ENCODE data around the gene PERM1. TPM values are rescaled to one million over a fixed set of nuclear protein-coding genes. Genes with fewer than 3 reads are reported as not detected.
"Not testable (repeated sequence)": the region's sequence is repeated elsewhere in the genome, so short reads cannot be mapped to it uniquely, and the experiment has no call there.

Gene PERM1, protein sequence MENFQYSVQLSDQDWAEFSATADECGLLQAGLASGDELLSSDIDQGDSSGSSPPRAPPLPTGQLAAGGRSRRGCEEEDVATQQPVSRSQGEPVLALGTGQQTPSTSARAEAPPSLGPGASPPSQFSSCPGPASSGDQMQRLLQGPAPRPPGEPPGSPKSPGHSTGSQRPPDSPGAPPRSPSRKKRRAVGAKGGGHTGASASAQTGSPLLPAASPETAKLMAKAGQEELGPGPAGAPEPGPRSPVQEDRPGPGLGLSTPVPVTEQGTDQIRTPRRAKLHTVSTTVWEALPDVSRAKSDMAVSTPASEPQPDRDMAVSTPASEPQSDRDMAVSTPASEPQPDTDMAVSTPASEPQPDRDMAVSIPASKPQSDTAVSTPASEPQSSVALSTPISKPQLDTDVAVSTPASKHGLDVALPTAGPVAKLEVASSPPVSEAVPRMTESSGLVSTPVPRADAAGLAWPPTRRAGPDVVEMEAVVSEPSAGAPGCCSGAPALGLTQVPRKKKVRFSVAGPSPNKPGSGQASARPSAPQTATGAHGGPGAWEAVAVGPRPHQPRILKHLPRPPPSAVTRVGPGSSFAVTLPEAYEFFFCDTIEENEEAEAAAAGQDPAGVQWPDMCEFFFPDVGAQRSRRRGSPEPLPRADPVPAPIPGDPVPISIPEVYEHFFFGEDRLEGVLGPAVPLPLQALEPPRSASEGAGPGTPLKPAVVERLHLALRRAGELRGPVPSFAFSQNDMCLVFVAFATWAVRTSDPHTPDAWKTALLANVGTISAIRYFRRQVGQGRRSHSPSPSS
- total RNA-seq (2022) (not detected in 2 replicates), Bru-seq, nascent RNA (percentile 9 among the genes with signal in this experiment), BruChase-seq, experiment 1, labeled RNA remaining after a 6-hour chase (percentile 17 among the genes with signal in this experiment), BruChase-seq, experiment 2, labeled RNA remaining after a 2-hour chase (percentile 16 among the genes with signal in this experiment)
- long read RNA-seq, result 0 reads

DNA sequence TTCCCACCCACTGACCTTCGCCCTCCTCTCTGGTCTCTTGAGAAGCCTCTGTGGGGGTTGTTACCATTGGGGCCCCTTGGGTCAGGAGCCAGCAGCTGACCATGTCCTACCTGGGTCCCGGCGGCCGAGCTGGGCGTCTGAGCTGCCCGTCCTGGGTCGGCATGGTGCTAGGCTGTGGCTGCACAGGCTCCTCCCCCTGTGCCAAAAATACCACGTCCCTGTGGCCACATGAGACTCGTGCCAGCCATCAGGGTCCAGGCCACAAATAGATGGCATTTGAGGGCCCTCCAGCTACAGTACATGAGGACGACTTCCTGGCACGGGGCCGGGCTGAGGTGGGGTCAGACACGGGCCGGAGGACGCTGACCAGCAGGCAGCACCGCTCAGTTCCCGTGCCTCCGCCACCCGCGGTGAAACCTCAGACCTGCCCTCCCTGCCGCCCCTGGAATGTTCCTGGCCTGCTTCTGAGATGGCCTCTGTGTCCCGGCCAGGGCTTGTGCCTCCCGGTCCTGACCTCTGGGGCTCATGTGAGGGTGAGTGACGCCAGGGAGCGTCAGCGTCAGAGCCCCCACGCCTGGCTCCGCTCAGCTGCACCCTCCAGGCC lies at the start of gene PERM1:
PERM1 (minus strand) TSS at position 139 of the 604 bp plus-strand sequence. CDS start 1,064 bp downstream, outside the sequence.
- TF ChIP-seq, protein P1, sequence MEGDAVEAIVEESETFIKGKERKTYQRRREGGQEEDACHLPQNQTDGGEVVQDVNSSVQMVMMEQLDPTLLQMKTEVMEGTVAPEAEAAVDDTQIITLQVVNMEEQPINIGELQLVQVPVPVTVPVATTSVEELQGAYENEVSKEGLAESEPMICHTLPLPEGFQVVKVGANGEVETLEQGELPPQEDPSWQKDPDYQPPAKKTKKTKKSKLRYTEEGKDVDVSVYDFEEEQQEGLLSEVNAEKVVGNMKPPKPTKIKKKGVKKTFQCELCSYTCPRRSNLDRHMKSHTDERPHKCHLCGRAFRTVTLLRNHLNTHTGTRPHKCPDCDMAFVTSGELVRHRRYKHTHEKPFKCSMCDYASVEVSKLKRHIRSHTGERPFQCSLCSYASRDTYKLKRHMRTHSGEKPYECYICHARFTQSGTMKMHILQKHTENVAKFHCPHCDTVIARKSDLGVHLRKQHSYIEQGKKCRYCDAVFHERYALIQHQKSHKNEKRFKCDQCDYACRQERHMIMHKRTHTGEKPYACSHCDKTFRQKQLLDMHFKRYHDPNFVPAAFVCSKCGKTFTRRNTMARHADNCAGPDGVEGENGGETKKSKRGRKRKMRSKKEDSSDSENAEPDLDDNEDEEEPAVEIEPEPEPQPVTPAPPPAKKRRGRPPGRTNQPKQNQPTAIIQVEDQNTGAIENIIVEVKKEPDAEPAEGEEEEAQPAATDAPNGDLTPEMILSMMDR (IDR thresholded peaks at IDR 0.05; ENCODE audit: unreplicated experiment), result no peak
- no peak within 1 kb of the TSS for H3K27ac Mint-ChIP-seq (ENCODE audit: unreplicated experiment)
- CTCF ChIA-PET, result interaction anchor here (2.9 kb wide), 1 partner anchor 82 kb away, joined by 9 read pairs; no protein-coding TSS in a partner anchor
- no peak for DNase-seq
- H3K4me1 Mint-ChIP-seq (ENCODE audit: low read depth, unreplicated experiment), result peaks cover 7% of the 10 kb centered on the region
- H3K9me3 Mint-ChIP-seq (ENCODE audit: low read depth, unreplicated experiment), result no peaks in the 10 kb centered on the region
- H3K27me3 Mint-ChIP-seq (ENCODE audit: unreplicated experiment), result peaks cover 47% of the 10 kb centered on the region
- H3K4me3 Mint-ChIP-seq (ENCODE audit: low read depth, unreplicated experiment), result no peak within 1 kb of the TSS
- H3K36me3 Mint-ChIP-seq (ENCODE audit: insufficient read depth, unreplicated experiment), result peaks cover 7% of the 10 kb centered on the region
- no TSS peak for BruUV-seq (replicated peaks)
- intact Hi-C loops (cut with micrococcal nuclease; ENCODE audit: unreplicated experiment), result no loop called here

- intact Hi-C loops (cut with micrococcal nuclease; ENCODE audit: unreplicated experiment); H3K4me1 Mint-ChIP-seq (ENCODE audit: low read depth, unreplicated experiment); CTCF ChIA-PET; H3K4me3 Mint-ChIP-seq (ENCODE audit: low read depth, unreplicated experiment); H3K27ac Mint-ChIP-seq (ENCODE audit: unreplicated experiment); H3K9me3 Mint-ChIP-seq (ENCODE audit: low read depth, unreplicated experiment); DNase-seq; H3K27me3 Mint-ChIP-seq (ENCODE audit: unreplicated experiment); BruUV-seq (replicated peaks): not testable (repeated sequence)
- peaks cover 23% of the 10 kb centered on the region for H3K36me3 Mint-ChIP-seq (ENCODE audit: insufficient read depth, unreplicated experiment)
Measured at GRCh38 chr1:1030867-1031658, 49.2 kb upstream of the PERM1 start.

DNA sequence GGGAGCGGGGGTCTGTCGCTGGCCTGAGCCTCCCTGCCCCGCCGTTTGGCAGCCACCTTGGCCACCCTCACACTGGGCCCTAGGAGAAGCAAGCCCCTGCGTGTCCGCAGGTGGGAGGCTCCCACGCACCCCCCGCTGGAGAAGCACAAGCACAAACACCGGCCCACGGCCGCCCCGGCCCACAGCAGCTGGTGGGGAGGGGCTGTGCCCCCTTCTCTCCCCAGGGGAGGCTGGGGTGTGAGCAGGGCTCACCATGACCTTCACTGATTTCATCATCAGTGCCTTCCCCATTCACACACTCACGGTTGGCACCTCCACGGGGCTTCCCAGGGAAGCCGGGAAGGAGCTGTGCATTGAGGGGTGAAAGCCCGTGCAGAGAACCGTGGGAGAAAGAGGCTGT lies 45.9 kb upstream of the PERM1 start:
- TF ChIP-seq, protein P1 (IDR thresholded peaks at IDR 0.05; ENCODE audit: unreplicated experiment), result no peak
- Mint-ChIP-seq H3K27me3 (ENCODE audit: unreplicated experiment) (no peaks in the 10 kb centered on the region), H3K27ac (ENCODE audit: unreplicated experiment) (no peak overlapping the region), H3K4me1 (ENCODE audit: low read depth, unreplicated experiment) (peaks cover 8% of the 10 kb centered on the region), H3K9me3 (ENCODE audit: low read depth, unreplicated experiment) (no peaks in the 10 kb centered on the region), H3K4me3 (ENCODE audit: low read depth, unreplicated experiment) (no peak overlapping the region), H3K36me3 (ENCODE audit: insufficient read depth, unreplicated experiment) (peaks cover 33% of the 10 kb centered on the region)
- CTCF ChIA-PET, result no interaction called here
- no TSS peak for BruUV-seq (replicated peaks)
- no peak for DNase-seq
- intact Hi-C loops (cut with micrococcal nuclease; ENCODE audit: unreplicated experiment), result no loop called here

GRCh38 chr1:1026599-1027413 lies 44.9 kb upstream of the PERM1 start:
- peaks cover 18% of the 10 kb centered on the region for H3K4me1 Mint-ChIP-seq (ENCODE audit: low read depth, unreplicated experiment)
- no peak for DNase-seq
- H3K27ac Mint-ChIP-seq (ENCODE audit: unreplicated experiment), result no peak overlapping the region
- intact Hi-C loops (cut with micrococcal nuclease; ENCODE audit: unreplicated experiment), result no loop called here
- no peaks in the 10 kb centered on the region for H3K27me3 Mint-ChIP-seq (ENCODE audit: unreplicated experiment)
- TF ChIP-seq, protein P1 (IDR thresholded peaks at IDR 0.05; ENCODE audit: unreplicated experiment), result no peak
- BruUV-seq (replicated peaks), result no TSS peak
- H3K36me3 Mint-ChIP-seq (ENCODE audit: insufficient read depth, unreplicated experiment), result peaks cover 33% of the 10 kb centered on the region
- CTCF ChIA-PET, result no interaction called here
- H3K9me3 Mint-ChIP-seq (ENCODE audit: low read depth, unreplicated experiment), result no peaks in the 10 kb centered on the region
- H3K4me3 Mint-ChIP-seq (ENCODE audit: low read depth, unreplicated experiment), result no peak overlapping the region

All from Calu3 (cell line).